Lower leg skin (tissue), 4 donors: ENCODE measurements around the gene SRPX. TPM values are rescaled to one million over a fixed set of nuclear protein-coding genes. Genes with fewer than 3 reads are reported as not detected.

ENCODE experiments used
- DNase-seq, 2 donors: peaks; one replicate each; pipeline ENCODE4 v3.0.0-alpha.2; 2019; ENCODE audit warnings: low spot score in 2 of 2
- H3K4me3 ChIP-seq: fragments of 200-600 bp; sonication (generic); 2 replicates; pipeline ENCODE4 v1.5.1; 2017; ENCODE audit warnings: mild to moderate bottlenecking, low read depth; ENCODE audit not compliant: poor library complexity, severe bottlenecking
- POLR2A ChIP-seq, 2 donors: fragments of 450-650 bp; IDR thresholded peaks; one replicate each; pipeline ENCODE4 v1.6.1; 2016 to 2017; ENCODE audit warnings: antibody characterized with exemption in 2 of 2, mild to moderate bottlenecking in 1 of 2, moderate library complexity in 1 of 2
- WGBS, 2 donors: methylation state at CpG; one replicate each; pipeline ENCODE4 v1.1.5; 2018; 5-methylcytosine and 5-hydroxymethylcytosine counted together
- intact Hi-C: fragments of 100-400 bp; cut with DNase I; formaldehyde crosslinking; loops from one replicate; pipeline ENCODE4 v1.15.0; 2023; ENCODE audit warnings: low total_unique reads
- total RNA-seq, 4 donors: library from RNA; depleted of rRNA; stranded (reverse); fragments of >200 nt; gene quantifications; one replicate each; pipeline ENCODE4 v1.1.0, GENCODE V29; 2016
- TF ChIP-seq, protein P1 (sequence below), 3 donors: fragments of 450-650 bp; IDR thresholded peaks; one replicate each; pipeline ENCODE4 v1.5.1; 2016; ENCODE audit warnings: antibody characterized with exemption in 3 of 3, mild to moderate bottlenecking in 3 of 3, moderate library complexity in 2 of 3

Gene SRPX
- total RNA-seq, 4 donors from 2014 or later: 13.4 to 56.5 (median 22.3) TPM

DNA sequence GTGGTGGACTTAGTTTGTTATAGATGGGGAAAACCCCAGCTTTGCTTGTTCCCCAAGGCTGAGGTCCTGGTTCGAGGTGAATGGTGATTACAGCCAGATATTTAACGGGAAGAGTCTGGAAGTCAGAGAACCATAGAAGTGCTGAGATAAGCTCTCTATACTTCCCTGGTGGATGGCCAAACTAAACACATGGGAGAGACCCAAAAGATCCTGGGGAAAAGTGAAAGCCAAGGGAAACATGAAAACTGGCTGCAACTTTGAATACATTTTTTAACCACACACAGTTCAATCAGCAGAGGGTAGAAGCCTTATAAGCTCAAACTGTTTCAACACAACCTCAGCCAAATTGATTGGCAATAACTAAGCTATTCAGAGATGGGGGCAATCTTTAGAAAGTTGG lies 29.3 kb upstream of the SRPX start:
- TF ChIP-seq, protein P1, sequence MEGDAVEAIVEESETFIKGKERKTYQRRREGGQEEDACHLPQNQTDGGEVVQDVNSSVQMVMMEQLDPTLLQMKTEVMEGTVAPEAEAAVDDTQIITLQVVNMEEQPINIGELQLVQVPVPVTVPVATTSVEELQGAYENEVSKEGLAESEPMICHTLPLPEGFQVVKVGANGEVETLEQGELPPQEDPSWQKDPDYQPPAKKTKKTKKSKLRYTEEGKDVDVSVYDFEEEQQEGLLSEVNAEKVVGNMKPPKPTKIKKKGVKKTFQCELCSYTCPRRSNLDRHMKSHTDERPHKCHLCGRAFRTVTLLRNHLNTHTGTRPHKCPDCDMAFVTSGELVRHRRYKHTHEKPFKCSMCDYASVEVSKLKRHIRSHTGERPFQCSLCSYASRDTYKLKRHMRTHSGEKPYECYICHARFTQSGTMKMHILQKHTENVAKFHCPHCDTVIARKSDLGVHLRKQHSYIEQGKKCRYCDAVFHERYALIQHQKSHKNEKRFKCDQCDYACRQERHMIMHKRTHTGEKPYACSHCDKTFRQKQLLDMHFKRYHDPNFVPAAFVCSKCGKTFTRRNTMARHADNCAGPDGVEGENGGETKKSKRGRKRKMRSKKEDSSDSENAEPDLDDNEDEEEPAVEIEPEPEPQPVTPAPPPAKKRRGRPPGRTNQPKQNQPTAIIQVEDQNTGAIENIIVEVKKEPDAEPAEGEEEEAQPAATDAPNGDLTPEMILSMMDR (IDR thresholded peaks at IDR 0.05): no peak
- no peak for TF ChIP-seq POLR2A (IDR thresholded peaks at IDR 0.05)
- DNase-seq: no peak
- WGBS, 2 donors: 39 to 62% methylated on average over 2 of the region's 2 CpGs
- intact Hi-C loops: no loop called here
- no peak overlapping the region for H3K4me3 ChIP-seq

DNA sequence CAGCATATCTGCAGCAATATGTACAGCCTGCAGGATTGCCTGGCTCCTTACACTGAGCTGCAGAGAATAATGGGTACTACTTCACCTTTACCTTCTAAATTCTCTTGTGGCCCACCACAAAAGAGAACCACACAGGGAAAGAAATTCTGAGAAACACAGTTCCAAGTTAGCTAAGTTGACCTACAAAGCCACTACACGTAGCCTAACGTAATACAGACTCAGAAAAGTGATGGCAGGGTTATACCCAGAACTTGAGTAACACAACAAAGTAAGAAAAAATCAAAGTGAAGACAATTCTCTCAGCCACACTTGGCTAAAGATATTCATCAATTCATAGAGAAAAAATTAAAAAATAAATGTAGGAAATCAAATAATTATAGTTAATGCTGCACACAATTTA lies 26.4 kb upstream of the SRPX start:
- TF ChIP-seq, protein P1 (IDR thresholded peaks at IDR 0.05): no peak
- no peak for TF ChIP-seq POLR2A (IDR thresholded peaks at IDR 0.05)
- no peak for DNase-seq
- intact Hi-C loops: no loop called here
- WGBS, 2 donors: 77 to 79% methylated on average over 2 of the region's 2 CpGs
- H3K4me3 ChIP-seq: no peak overlapping the region

DNA sequence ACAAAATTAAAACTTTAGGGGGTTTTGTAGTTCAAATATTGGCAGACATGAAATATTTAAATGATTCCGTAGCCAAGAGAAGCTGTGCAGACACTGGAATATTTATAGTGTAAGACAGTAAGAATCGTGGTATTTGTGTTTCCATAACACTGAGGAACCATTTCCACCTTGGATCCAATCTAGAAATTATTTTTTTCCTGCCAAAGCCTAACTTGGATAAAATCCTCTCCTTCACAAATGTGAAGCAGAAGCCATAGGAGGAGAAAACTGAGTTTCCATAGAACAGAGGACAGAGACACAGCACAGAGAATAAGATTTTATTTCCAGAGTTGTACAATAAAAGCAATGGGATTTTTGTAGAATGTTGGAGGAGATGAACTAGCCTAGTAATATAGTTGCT lies 19.9 kb upstream of the SRPX start:
- no peak for TF ChIP-seq POLR2A (IDR thresholded peaks at IDR 0.05)
- TF ChIP-seq, protein P1 (IDR thresholded peaks at IDR 0.05): no peak
- 77 to 79% methylated on average over 2 of the region's 2 CpGs for WGBS, 2 donors
- H3K4me3 ChIP-seq: no peak overlapping the region
- intact Hi-C loops: no loop called here
- no peak for DNase-seq

DNA sequence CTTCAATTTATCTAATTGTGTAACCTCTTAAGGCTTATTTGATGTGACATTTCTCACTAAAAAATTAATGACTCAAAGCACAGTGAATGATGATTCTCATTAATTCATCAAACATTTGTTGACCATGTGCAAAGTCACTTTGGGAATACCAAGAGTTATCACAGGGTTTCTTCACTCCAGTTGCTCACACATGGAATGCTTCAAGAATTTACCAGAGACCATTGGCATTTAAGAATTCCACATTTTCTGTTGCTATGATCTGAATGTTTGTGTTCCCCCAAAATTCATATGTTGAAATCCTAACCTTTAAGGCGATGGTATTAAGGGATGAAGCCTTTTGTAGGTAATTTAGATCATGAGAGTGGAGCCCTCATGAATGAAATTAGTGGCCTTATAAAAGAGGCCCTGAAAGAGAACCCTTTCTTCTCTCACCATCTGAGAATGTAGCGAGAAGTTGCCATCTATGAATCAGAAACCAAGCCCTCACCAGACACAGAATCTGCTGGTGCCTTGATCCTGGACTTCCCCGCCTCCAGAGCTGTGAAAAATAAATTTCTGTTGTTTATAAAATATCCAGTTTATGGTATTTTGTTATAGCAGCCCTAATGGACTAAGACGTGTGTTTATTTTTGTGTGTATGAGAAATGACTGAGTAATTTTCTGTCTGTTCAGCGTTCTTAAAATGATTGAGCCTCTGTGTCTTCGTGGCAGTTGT lies 16.4 kb upstream of the SRPX start:
- no peak overlapping the region for H3K4me3 ChIP-seq
- DNase-seq: no peak
- intact Hi-C loops: no loop called here
- TF ChIP-seq POLR2A (IDR thresholded peaks at IDR 0.05): no peak
- TF ChIP-seq, protein P1 (IDR thresholded peaks at IDR 0.05): no peak
- 75 to 92% methylated on average over 6 of the region's 6 CpGs for WGBS, 2 donors

DNA sequence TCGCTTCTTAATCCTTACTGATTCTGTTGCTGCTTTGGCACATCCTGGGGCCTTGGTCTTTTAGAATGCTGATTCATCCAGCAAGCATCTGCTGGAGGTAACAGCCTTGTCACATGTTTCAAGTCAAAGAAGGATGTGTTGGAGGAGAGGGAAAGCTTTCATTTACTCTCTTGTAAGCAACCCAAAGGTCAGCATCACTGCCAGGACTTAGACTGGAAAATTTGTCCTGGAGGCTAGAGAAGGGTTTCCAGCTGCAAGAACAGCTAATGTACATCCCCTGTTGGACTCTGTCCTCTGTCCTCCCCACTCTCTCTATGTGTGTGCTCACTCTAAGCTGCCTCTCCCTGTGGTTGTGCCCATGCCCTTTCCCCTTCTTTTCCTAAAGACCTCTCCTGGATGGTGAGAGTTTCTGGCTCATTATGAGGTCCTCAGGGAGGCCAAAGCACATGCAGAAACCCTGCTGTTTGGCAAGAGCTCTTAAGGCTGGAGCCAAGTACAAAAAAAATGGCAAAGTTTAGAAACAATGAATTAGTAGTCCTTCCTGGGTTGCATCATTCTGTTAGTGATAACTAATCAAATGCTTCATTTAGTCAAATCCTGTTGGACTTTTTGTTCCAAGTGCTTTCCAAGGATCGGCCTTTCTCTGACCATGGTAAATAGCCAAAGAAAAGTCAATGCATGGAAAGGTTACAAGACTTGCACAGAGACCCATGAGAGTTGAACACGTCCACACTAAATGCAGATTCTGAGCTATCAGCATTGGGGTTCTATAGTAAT lies 13.4 kb upstream of the SRPX start:
- intact Hi-C loops: no loop called here
- TF ChIP-seq, protein P1 (IDR thresholded peaks at IDR 0.05): no peak
- TF ChIP-seq POLR2A (IDR thresholded peaks at IDR 0.05): no peak
- no peak overlapping the region for H3K4me3 ChIP-seq
- WGBS, 2 donors: 35 to 39% methylated on average over 3 of the region's 3 CpGs
- peak in 1 of 2 donors; percentile 40 for DNase-seq
